ENCODE results near the gene MYH14.

DNA sequence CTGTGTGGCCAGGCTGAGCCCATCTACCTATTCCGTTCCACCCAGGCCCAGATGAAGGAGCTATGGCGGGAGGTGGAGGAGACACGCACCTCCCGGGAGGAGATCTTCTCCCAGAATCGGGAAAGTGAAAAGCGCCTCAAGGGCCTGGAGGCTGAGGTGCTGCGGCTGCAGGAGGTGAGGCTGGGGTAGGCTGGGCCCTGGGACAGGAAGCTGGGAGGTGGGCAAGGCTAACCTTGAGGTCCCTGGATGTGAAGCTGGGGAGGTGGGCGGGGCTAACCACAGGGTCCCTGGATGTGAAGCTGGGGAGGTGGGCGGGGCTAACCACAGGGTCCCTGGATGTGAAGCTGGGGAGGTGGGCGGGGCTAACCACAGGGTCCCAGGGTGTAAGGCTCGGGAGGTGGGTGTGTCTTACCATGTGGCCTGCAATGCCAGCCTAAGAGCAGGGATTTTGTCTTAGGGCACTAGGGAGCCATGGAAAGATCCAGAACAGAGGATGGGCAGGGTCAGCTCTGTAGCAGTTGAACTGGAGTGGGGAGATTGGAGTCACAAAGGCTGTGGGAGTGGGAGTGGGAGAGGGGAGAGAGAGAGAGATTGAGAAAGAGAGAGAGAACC, 88.9 kb downstream of the MYH14 start:
- TF ChIP-seq, protein P1, sequence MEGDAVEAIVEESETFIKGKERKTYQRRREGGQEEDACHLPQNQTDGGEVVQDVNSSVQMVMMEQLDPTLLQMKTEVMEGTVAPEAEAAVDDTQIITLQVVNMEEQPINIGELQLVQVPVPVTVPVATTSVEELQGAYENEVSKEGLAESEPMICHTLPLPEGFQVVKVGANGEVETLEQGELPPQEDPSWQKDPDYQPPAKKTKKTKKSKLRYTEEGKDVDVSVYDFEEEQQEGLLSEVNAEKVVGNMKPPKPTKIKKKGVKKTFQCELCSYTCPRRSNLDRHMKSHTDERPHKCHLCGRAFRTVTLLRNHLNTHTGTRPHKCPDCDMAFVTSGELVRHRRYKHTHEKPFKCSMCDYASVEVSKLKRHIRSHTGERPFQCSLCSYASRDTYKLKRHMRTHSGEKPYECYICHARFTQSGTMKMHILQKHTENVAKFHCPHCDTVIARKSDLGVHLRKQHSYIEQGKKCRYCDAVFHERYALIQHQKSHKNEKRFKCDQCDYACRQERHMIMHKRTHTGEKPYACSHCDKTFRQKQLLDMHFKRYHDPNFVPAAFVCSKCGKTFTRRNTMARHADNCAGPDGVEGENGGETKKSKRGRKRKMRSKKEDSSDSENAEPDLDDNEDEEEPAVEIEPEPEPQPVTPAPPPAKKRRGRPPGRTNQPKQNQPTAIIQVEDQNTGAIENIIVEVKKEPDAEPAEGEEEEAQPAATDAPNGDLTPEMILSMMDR (IDR thresholded peaks at IDR 0.05), result no peak
- TF ChIP-seq POLR2AphosphoS5 (IDR thresholded peaks at IDR 0.05), result no peak
- no peak for TF ChIP-seq POLR2A (IDR thresholded peaks at IDR 0.05)
